ENCODE measurements around the gene SF3B6.
A peak's percentile ranks its signal among the peaks of the same experiment; 100 is the strongest.

The SF3B6 gene

DNA sequence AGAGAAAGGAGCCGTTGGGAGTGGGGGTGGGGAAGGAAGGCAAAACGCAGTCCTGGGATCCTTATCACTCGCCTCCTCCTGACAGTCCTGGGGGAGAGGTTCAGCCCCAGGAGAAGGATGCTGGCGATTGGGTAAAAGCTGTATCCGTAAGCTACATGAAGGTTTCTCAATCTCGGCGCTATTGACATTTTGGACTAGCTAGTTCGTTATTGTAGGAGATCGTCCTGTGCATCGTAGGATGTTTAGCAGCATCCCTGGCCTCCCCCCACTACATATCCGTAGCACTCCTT lies 9.0 kb upstream of the SF3B6 start:
- Histone ChIP-seq H3K36me3 (ENCODE audit: insufficient read depth, low read length) (no peaks in the 10 kb centered on the region), H3K4me1 (ENCODE audit: insufficient read depth, low read length, severe bottlenecking) (peaks cover 18% of the 10 kb centered on the region), H3K4me2 (ENCODE audit: low read length) (peak overlapping the region; percentile 71), H3K79me2 (ENCODE audit: insufficient read depth, low read length) (no peaks in the 10 kb centered on the region), H3K9me2 (ENCODE audit: low read depth, low read length) (no peaks in the 10 kb centered on the region), H3K9ac (ENCODE audit: low read length) (peak overlapping the region; percentile 64; the same call in 1 of the 2 replicates), H4K20me1 (ENCODE audit: insufficient read depth, low read length) (no peaks in the 10 kb centered on the region), H3K4me3 (ENCODE audit: low read depth, low read length, poor library complexity, severe bottlenecking) (peak overlapping the region; percentile 65), H3K27ac (ENCODE audit: low read depth, low read length, poor library complexity, severe bottlenecking) (no peak overlapping the region), H2AFZ (ENCODE audit: low read length) (peak overlapping the region; percentile 91), H3F3A (ENCODE audit: insufficient read depth, low read length) (no peaks in the 10 kb centered on the region), H3K27me3 (ENCODE audit: insufficient read depth, low read length) (no peaks in the 10 kb centered on the region), H3K9me3 (ENCODE audit: low read length) (no peaks in the 10 kb centered on the region)
- TF ChIP-seq, protein P1, sequence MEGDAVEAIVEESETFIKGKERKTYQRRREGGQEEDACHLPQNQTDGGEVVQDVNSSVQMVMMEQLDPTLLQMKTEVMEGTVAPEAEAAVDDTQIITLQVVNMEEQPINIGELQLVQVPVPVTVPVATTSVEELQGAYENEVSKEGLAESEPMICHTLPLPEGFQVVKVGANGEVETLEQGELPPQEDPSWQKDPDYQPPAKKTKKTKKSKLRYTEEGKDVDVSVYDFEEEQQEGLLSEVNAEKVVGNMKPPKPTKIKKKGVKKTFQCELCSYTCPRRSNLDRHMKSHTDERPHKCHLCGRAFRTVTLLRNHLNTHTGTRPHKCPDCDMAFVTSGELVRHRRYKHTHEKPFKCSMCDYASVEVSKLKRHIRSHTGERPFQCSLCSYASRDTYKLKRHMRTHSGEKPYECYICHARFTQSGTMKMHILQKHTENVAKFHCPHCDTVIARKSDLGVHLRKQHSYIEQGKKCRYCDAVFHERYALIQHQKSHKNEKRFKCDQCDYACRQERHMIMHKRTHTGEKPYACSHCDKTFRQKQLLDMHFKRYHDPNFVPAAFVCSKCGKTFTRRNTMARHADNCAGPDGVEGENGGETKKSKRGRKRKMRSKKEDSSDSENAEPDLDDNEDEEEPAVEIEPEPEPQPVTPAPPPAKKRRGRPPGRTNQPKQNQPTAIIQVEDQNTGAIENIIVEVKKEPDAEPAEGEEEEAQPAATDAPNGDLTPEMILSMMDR (IDR thresholded peaks at IDR 0.05; ENCODE audit: low read length), result no peak
- TF ChIP-seq EZH2 (IDR thresholded peaks at IDR 0.05; ENCODE audit: borderline replicate concordance, low read length), result no peak

DNA sequence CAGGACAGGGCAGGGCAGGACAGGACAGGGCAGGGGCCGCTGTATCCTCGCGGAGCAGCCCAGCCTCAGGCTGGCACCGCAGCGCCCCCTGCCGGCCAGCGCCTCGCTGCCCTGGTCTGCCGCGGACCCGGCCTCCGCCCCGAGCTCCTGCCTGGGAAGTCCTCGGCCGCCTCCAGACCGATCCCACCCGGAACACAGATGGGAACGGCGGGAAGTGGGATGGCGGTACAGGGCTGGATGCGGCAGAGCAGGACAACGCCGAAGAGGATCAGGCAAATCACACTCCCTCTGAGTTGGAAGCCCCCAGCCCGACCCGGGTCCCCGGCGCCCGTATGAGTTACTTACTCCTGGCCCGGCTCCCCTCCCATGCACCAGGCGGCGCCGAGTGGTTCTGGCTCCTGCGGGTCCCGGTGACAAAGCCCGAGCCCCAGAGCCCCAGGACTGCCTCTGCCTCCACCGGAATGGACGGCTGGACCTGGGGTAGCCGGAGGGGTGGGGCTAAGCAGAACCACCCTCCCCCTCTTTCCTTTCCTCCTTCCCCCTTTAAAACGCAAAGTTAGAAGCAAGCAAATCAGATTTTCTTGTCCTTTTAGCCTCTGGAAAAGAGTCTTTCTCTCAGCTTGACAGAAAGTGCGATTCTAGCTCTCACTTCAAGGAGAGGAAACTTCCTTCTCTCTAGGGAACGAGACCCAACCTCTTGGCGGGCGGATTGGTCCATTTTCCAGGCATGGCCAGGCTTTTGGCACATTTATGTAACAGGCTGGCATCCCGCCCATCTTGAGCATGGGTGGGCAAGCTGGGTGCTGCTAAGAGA lies 8.5 kb upstream of the SF3B6 start, which contains the start of gene TP53I3:
TSS of gene TP53I3 (minus strand) at position 449 of the 814 bp plus-strand sequence. CDS start 508 bp downstream, outside the sequence.
- Histone ChIP-seq H3K9me2 (ENCODE audit: low read depth, low read length) (no peaks in the 10 kb centered on the region), H3K36me3 (ENCODE audit: insufficient read depth, low read length) (no peaks in the 10 kb centered on the region), H3F3A (ENCODE audit: insufficient read depth, low read length) (no peaks in the 10 kb centered on the region), H3K27ac (ENCODE audit: low read depth, low read length, poor library complexity, severe bottlenecking) (peak within 1 kb of the TSS; percentile 66), H3K79me2 (ENCODE audit: insufficient read depth, low read length) (no peaks in the 10 kb centered on the region), H3K4me1 (ENCODE audit: insufficient read depth, low read length, severe bottlenecking) (peaks cover 18% of the 10 kb centered on the region), H3K4me3 (ENCODE audit: low read depth, low read length, poor library complexity, severe bottlenecking) (peak within 1 kb of the TSS; percentile 65), H4K20me1 (ENCODE audit: insufficient read depth, low read length) (no peaks in the 10 kb centered on the region), H2AFZ (ENCODE audit: low read length) (peak within 1 kb of the TSS; percentile 91), H3K27me3 (ENCODE audit: insufficient read depth, low read length) (no peaks in the 10 kb centered on the region), H3K9me3 (ENCODE audit: low read length) (no peaks in the 10 kb centered on the region), H3K4me2 (ENCODE audit: low read length) (peak within 1 kb of the TSS; percentile 71), H3K9ac (ENCODE audit: low read length) (peak within 1 kb of the TSS; percentile 64)
- TF ChIP-seq, protein P1 (IDR thresholded peaks at IDR 0.05; ENCODE audit: low read length), result peak; percentile 93
- TF ChIP-seq EZH2 (IDR thresholded peaks at IDR 0.05; ENCODE audit: borderline replicate concordance, low read length), result no peak

DNA sequence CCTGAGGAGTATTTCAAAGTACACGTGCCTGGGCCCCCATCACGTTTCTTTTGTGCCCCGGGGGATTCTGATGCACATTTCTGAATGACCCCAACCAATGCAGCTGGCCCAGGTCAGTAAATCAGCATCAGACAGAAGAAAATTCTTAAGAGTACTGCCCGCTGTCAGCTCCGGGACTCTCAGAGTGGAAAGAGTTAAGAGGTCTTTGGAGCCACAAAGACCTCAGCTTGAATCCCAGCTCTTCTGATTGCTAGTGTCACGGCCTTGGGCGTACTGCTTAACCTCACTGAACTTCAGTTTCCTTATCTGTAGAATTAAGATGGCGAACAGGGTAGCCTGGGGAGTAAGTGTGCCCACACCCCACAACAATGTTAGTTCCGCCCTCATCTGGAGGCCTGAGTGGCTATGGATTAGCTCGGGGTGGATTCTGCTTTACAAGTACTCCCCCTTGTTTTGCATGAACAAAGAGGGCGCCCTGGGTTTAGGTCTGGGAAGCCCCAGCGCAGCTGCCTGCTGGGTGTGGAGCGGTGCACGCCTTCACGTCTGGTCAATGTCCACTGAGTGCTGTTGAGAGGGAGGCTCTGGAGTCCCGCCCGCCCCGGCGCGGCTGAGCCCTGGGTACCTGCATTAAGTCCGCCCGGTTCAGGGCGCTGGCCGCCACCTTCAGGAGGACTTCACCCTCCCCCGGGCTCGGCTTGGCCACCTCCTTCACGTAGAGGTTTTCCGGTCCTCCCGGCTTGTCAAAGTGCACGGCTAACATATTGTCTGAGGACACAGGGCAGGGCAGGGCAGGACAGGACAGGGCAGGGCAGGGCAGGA lies 7.7 kb upstream of the SF3B6 start:
- Histone ChIP-seq H3K36me3 (ENCODE audit: insufficient read depth, low read length) (no peaks in the 10 kb centered on the region), H3K9me2 (ENCODE audit: low read depth, low read length) (no peaks in the 10 kb centered on the region), H4K20me1 (ENCODE audit: insufficient read depth, low read length) (no peaks in the 10 kb centered on the region), H3K27me3 (ENCODE audit: insufficient read depth, low read length) (no peaks in the 10 kb centered on the region), H3K9me3 (ENCODE audit: low read length) (no peaks in the 10 kb centered on the region), H3K4me1 (ENCODE audit: insufficient read depth, low read length, severe bottlenecking) (peaks cover 18% of the 10 kb centered on the region), H2AFZ (ENCODE audit: low read length) (peak overlapping the region; percentile 60), H3F3A (ENCODE audit: insufficient read depth, low read length) (no peaks in the 10 kb centered on the region), H3K27ac (ENCODE audit: low read depth, low read length, poor library complexity, severe bottlenecking) (peak overlapping the region; percentile 66), H3K9ac (ENCODE audit: low read length) (peak overlapping the region; percentile 64), H3K79me2 (ENCODE audit: insufficient read depth, low read length) (no peaks in the 10 kb centered on the region), H3K4me3 (ENCODE audit: low read depth, low read length, poor library complexity, severe bottlenecking) (peak overlapping the region; percentile 65), H3K4me2 (ENCODE audit: low read length) (peak overlapping the region; percentile 71)
- TF ChIP-seq, protein P1 (IDR thresholded peaks at IDR 0.05; ENCODE audit: low read length), result no peak
- TF ChIP-seq EZH2 (IDR thresholded peaks at IDR 0.05; ENCODE audit: borderline replicate concordance, low read length), result no peak

All from OCI-LY1 (cell line).